Nephron progenitor cell (in vitro differentiated cells): ENCODE results near the gene PRICKLE3.
"Not testable (repeated sequence)": the region's sequence is repeated elsewhere in the genome, so short reads cannot be mapped to it uniquely, and the experiment has no call there.

ENCODE experiments used
- DNase-seq: peaks from one replicate; pipeline ENCODE4 v3.0.0; 2021
- H3K27ac Mint-ChIP-seq: 2 replicates; pipeline ENCODE4 v1.8.0; 2021; ENCODE audit warnings: mild to moderate bottlenecking, moderate library complexity, mixed read lengths
- H3K27me3 Mint-ChIP-seq: 2 replicates; pipeline ENCODE4 v1.8.0; 2021; ENCODE audit warnings: mild to moderate bottlenecking, low read depth, mixed read lengths; ENCODE audit not compliant: poor library complexity
- H3K36me3 Mint-ChIP-seq: 2 replicates; pipeline ENCODE4 v1.8.0; 2021; ENCODE audit warnings: low read depth, mixed read lengths
- H3K4me1 Mint-ChIP-seq: 2 replicates; pipeline ENCODE4 v1.8.0; 2021; ENCODE audit warnings: mixed read lengths
- H3K4me3 Mint-ChIP-seq: 2 replicates; pipeline ENCODE4 v1.8.0; 2021; ENCODE audit warnings: mild to moderate bottlenecking, moderate library complexity, mixed read lengths
- H3K9me3 Mint-ChIP-seq: 2 replicates; pipeline ENCODE4 v1.8.0; 2021; ENCODE audit warnings: mild to moderate bottlenecking, moderate library complexity, mixed read lengths
- TF ChIP-seq, protein P1 (sequence below): fragments of 200-600 bp; sonication (generic); IDR thresholded peaks from 2 replicates; pipeline ENCODE4 v1.5.0; 2021; ENCODE audit warnings: antibody characterized with exemption

PRICKLE3 gene

DNA sequence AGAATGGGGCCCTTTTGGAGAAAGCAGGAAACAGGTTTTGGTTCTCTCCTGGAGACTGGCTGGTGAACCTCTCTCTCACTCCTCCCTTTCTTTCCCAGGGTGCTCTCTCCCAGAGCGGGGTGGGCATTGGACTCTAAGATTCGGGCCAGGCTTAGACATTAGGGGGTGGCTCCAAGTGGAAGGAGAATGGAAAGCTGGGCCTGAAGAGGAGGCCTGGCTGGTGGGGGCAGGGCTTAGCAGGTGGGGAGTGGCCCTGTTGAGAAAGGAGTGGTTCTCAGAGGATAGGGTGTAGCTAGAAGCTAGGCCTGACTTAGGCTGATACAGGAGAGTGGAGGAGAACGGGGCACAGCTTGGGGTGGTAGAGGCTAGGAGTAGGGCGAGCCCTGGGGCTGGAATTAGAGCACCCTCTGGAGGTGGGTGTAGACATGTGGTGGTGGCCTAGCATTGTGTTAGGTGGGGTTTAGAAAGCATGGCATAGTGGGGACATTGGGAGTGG is 8.8 kb downstream of the PRICKLE3 start:
- no peak for DNase-seq
- H3K27ac Mint-ChIP-seq: no peak overlapping the region
- H3K9me3 Mint-ChIP-seq: peaks cover 63% of the 10 kb centered on the region
- peaks cover 7% of the 10 kb centered on the region for H3K4me1 Mint-ChIP-seq
- H3K4me3 Mint-ChIP-seq: no peak overlapping the region
- TF ChIP-seq, protein P1, sequence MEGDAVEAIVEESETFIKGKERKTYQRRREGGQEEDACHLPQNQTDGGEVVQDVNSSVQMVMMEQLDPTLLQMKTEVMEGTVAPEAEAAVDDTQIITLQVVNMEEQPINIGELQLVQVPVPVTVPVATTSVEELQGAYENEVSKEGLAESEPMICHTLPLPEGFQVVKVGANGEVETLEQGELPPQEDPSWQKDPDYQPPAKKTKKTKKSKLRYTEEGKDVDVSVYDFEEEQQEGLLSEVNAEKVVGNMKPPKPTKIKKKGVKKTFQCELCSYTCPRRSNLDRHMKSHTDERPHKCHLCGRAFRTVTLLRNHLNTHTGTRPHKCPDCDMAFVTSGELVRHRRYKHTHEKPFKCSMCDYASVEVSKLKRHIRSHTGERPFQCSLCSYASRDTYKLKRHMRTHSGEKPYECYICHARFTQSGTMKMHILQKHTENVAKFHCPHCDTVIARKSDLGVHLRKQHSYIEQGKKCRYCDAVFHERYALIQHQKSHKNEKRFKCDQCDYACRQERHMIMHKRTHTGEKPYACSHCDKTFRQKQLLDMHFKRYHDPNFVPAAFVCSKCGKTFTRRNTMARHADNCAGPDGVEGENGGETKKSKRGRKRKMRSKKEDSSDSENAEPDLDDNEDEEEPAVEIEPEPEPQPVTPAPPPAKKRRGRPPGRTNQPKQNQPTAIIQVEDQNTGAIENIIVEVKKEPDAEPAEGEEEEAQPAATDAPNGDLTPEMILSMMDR: no peak
- peaks cover 44% of the 10 kb centered on the region for H3K36me3 Mint-ChIP-seq
- peaks cover 15% of the 10 kb centered on the region for H3K27me3 Mint-ChIP-seq

GRCh38 chrX:49176421-49177326 is 9.5 kb downstream of the PRICKLE3 start:
- DNase-seq: no peak
- peaks cover 40% of the 10 kb centered on the region for H3K36me3 Mint-ChIP-seq
- no peak overlapping the region for H3K27ac Mint-ChIP-seq
- H3K27me3 Mint-ChIP-seq: peaks cover 22% of the 10 kb centered on the region
- no peak overlapping the region for H3K4me3 Mint-ChIP-seq
- TF ChIP-seq, protein P1: no peak
- H3K9me3 Mint-ChIP-seq: peaks cover 58% of the 10 kb centered on the region
- peaks cover 7% of the 10 kb centered on the region for H3K4me1 Mint-ChIP-seq

GRCh38 chrX:49175435-49176274 is 10.5 kb downstream of the PRICKLE3 start:
- peaks cover 39% of the 10 kb centered on the region for H3K36me3 Mint-ChIP-seq
- H3K4me3 Mint-ChIP-seq: no peak overlapping the region
- peaks cover 60% of the 10 kb centered on the region for H3K9me3 Mint-ChIP-seq
- H3K27ac Mint-ChIP-seq: no peak overlapping the region
- H3K27me3 Mint-ChIP-seq: peaks cover 32% of the 10 kb centered on the region
- TF ChIP-seq, protein P1: no peak
- DNase-seq: no peak
- peaks cover 7% of the 10 kb centered on the region for H3K4me1 Mint-ChIP-seq

- Mint-ChIP-seq H3K27ac (no peak overlapping the region), H3K27me3 (peaks cover 42% of the 10 kb centered on the region), H3K36me3 (peaks cover 32% of the 10 kb centered on the region), H3K4me3 (no peak overlapping the region), H3K9me3 (peaks cover 60% of the 10 kb centered on the region), H3K4me1 (peaks cover 7% of the 10 kb centered on the region)
- TF ChIP-seq, protein P1: no peak
- no peak for DNase-seq
Measured at GRCh38 chrX:49174723-49175122, 11.4 kb downstream of the PRICKLE3 start.

DNA sequence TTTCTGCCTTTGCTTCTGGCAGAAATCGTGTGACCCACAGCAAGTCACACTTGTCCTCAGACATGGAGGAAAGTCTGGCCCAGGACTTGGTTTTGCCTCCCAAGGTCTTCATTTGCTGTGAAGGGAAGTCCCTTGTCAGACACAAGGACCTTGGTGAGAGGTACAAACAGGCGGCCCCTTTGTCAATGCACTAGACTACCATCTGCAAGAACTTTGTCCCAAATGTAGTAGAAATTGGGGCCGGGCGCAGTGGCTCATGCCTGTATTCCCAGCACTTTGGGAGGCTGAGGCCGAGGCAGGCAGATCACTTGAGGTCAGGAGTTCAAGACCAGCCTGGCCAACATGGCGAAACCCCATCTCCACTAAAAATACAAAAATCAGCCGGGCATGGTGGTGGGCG is 12.6 kb downstream of the PRICKLE3 start:
- Mint-ChIP-seq H3K36me3 (peaks cover 24% of the 10 kb centered on the region), H3K4me3 (peak overlapping the region; percentile 60), H3K27me3 (peaks cover 50% of the 10 kb centered on the region), H3K9me3 (peaks cover 60% of the 10 kb centered on the region)
- not testable (repeated sequence) for H3K27ac Mint-ChIP-seq, H3K4me1 Mint-ChIP-seq, DNase-seq

- H3K27me3 Mint-ChIP-seq: peaks cover 58% of the 10 kb centered on the region
- peaks cover 63% of the 10 kb centered on the region for H3K9me3 Mint-ChIP-seq
- no peak overlapping the region for H3K27ac Mint-ChIP-seq
- no peak for DNase-seq
- peaks cover 24% of the 10 kb centered on the region for H3K36me3 Mint-ChIP-seq
- peaks cover 10% of the 10 kb centered on the region for H3K4me1 Mint-ChIP-seq
- H3K4me3 Mint-ChIP-seq: peak overlapping the region; percentile 76
- TF ChIP-seq, protein P1: no peak
Measured at GRCh38 chrX:49172280-49172780, 13.8 kb downstream of the PRICKLE3 start.
